DMS 273 treated with DMSO at 0.1 percent for 48 hours (cell line): Measurements from ENCODE around the gene MAGI2.

ENCODE experiments used
- DNase-seq: peaks from one replicate; lab custom pipeline; 2025; lab: John Stamatoyannopoulos, UW

The MAGI2 gene

GRCh38 chr7:78140109-78140508 is 1313.4 kb downstream of the MAGI2 start:
- no peak for DNase-seq

DNA sequence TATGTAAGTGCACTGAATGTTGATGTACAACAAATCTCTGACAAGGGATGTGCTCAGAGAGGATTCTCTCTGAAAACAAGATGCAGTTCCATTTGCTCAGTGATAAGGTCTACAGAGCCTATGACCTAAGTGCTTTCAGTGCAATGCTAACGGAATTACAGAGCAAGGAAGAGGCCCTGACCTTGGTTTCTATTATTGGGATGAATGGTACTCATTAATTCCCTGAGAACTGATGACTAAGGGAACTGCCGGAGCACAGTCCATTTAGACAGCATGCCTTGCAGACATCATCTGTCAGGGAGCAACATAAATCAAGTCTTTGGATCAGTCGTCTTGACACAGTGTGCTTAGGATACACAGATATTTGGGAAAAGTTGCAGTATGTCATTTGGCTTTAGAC is 1314.1 kb downstream of the MAGI2 start:
- no peak for DNase-seq

DNA sequence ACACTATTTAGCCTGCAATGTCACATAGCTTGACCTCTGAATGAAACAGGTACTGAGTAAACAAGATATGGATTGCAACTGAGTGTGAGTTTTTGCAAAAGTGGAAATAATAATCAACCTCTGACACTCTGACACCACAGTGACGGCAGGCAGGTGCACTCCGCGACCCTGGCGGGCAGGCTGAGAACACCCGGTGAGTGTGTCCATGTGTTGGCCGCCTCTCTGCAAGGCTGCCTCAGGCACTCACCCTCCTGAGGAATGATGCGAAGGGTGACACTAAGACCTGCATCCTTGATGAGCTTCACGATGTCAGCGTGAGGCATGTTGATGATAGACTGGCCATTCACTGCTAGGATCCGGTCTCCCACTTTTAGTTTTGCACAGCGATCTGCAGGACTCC is 1318.7 kb downstream of the MAGI2 start:
- no peak for DNase-seq

GRCh38 chr7:78134256-78134655 is 1319.2 kb downstream of the MAGI2 start:
- DNase-seq: peak; percentile 36

- no peak for DNase-seq
Measured at GRCh38 chr7:78130446-78131215, 1322.8 kb downstream of the MAGI2 start.

- no peak for DNase-seq
Measured at GRCh38 chr7:78129865-78130264, 1323.6 kb downstream of the MAGI2 start.

DNA sequence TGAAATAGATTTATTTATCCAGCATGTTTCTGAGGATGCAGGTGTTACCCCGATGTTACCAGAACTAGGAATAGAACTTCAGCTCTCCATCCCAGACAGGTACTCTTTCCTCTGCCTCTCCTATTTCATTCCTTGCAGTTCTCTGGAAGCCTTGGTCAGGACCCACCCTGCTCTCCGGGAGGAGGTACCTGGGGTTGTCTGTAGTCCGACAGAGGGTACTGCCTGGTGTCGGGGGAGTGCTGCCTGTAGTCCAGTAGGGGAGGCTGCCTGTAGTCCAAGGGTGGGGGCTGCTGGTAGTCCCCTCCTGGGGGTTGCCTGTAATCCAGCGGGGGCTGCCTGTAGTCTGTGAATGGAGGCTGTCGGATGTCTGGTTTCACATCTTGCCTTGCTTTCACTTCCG is 1326.5 kb downstream of the MAGI2 start:
- DNase-seq: no peak

DNA sequence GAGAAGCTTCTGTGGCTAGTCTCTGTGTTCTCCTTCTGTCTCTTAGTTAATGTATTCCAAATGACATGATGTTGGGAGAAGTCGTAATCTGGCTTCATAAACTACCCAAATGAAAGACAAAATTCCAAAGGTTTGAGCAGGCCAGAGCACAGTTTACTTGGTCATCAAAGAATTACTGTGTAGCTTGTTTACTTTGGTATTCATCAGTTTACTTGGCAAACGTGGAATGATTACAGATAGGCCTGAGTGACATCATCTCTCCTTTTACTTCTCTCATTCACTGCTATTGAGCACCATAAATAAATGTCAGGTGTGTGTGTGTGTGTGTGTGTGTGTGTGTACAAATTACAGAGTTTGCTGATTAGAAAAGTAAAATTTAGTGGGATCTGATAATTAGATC is 1327.6 kb downstream of the MAGI2 start:
- no peak for DNase-seq

DNA sequence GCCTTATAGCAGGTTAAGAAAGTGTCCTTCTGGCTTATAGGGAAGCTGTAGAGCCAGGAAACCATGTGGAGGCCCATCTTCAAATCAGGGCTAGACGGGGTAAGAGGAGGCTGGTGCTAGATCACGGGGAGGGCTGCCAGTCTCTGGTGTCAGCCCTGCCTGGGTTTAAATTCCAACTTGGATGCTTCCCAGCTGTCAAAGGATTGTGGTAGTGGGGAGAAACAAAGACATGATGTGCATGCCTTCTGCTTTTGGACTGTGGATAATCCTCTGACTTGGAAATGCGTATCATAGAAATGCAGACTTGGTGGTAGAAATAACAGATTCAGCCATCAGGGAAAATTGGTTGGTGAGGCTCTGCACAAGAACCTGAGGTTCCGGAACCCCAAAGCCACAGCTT is 1329.3 kb downstream of the MAGI2 start:
- no peak for DNase-seq

GRCh38 chr7:78121888-78122287 is 1331.6 kb downstream of the MAGI2 start:
- DNase-seq: no peak

DNA sequence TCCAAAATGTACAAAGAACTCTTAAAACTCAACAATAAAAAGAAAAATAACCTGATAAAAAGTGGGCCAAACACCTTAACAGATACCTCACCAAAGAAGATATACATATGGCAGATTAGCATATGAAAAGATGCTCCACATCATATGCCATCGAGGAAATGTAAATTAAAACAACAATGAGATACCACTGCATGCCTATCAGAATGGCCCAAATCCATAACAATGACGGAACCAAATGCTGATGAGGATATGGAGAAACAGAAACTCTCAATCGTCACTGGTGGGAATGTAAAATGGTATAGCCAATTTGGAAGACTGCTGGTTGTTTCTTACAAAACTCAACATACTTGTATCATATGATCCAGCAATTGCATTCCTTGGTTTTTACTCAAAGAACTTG is 1335.0 kb downstream of the MAGI2 start:
- no peak for DNase-seq

DNA sequence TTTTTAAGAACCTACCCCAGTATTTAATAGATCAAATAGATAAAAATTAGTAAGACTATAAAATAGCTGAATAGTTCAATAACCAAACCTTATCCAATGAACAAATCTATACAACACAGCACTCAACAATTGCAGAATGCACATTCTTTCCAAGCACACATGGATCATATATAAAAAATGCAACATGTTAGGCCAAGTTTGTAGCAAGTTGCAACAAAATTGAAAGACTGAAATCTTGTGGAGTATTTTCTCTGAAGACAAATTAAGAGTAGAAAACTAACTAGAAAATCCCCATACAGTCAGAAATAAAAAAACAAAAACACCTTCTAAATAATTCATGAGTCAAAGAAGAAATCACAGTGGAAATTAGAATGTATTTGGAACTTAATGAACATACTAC is 1337.6 kb downstream of the MAGI2 start:
- no peak for DNase-seq

DNA sequence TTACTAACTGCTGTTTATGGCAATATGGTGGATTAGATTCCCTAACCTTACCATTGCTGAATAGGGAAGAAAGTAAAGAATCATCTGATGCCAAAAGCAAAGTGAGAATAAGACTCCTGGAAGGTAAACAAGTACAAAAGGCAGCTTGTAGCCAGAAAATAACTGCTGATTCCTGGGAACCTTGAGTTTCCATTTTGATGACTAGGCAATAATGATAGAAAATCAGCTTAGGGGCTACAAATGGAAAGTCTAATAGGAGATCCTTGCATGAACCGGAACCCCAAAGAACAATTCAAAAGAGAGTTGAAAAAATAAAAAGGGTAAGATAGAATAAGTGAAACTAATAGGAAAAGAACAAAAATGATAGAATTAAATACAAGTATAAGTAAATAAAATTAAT is 1338.5 kb downstream of the MAGI2 start:
- no peak for DNase-seq

- DNase-seq: no peak
Measured at GRCh38 chr7:78112488-78112887, 1341.0 kb downstream of the MAGI2 start.

DNA sequence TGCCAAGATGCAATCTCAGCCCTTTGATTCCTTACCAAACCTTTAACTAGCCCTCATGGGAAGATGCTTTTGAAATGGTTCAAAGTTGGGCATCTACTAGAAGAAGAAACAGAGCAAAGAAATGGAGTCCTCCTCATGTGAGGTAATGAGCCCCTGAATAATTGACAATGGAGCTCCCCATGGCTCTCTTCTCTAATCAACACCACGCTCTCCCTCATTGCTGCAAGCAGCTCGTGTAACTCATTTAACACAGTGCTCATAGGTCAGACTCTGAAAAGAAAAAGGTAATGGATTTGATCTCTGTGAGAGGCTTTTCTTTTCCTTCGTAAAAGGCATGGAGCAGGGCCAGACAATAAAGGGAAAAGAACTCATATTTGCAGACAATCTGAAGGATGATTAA is 1342.1 kb downstream of the MAGI2 start:
- no peak for DNase-seq

- DNase-seq: no peak
Measured at GRCh38 chr7:78103475-78103874, 1350.0 kb downstream of the MAGI2 start.

DNA sequence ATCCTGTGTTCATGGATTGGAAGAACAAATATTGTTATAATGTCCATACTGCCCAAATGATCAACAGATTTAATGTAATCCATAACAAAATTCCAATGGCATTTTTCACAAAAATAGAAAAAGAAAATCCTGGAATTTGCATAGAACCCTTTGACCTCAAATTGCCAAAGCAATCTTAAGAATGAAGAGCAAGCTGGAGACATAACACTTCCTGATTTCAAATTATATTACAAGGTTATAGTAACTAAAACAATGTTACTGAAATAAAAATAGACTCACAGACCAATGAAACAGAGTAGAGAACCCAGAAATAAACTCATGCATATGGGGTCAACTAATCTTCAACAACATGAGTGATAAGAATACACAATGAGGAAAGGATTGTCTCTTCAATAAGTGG is 1352.4 kb downstream of the MAGI2 start:
- no peak for DNase-seq

DNA sequence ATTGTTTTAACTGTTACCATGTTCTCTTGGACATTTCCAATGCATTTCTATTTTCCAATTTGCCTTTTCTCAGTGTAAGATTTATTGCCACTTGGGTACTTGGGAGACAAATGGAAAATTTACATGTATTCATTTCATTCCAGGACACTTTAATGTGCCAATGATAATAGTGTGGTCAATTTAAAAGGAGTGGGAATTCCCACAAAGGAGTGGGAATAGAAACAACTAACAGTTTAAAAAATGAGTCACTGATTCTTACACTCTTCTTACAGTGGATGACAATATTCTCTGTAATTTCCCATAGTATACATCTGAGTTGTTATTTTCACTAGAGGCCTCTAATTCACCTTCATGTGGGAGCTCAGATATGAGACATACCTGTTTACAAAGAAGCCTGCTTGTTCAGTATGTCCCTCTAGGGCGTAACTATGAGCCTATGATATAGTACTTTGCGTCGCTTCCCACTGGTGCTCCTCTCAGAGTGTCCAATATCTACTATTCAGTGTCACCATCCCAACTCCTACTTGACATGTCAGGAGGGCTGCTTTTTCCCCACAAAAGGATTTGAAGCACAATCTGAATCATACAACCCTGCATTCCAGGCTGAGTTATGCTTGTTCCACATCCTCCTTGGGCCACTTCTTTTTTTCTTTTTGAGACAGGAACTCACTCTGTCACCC is 1353.6 kb downstream of the MAGI2 start:
- DNase-seq: no peak

GRCh38 chr7:78095549-78095948 is 1357.9 kb downstream of the MAGI2 start:
- no peak for DNase-seq

- no peak for DNase-seq
Measured at GRCh38 chr7:78092331-78092730, 1361.1 kb downstream of the MAGI2 start.

DNA sequence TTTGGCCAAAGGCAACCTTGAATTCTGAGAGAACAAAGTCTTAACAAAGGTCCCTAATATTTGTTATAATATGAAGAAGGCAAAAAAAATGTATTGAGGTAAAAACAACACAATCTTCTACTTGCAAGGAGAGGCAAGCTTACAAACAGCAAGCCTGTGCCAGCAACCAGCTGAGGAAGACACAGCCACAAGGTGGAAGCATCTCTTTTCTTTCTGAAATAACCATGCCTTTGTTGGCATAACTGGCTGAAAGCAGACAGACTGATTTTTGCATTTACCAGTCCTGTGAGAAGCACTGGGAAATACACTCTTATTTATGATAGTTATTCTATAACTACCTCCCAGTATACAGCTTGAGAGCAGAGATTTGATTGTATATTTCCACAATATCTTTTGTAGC is 1362.9 kb downstream of the MAGI2 start:
- no peak for DNase-seq

DNA sequence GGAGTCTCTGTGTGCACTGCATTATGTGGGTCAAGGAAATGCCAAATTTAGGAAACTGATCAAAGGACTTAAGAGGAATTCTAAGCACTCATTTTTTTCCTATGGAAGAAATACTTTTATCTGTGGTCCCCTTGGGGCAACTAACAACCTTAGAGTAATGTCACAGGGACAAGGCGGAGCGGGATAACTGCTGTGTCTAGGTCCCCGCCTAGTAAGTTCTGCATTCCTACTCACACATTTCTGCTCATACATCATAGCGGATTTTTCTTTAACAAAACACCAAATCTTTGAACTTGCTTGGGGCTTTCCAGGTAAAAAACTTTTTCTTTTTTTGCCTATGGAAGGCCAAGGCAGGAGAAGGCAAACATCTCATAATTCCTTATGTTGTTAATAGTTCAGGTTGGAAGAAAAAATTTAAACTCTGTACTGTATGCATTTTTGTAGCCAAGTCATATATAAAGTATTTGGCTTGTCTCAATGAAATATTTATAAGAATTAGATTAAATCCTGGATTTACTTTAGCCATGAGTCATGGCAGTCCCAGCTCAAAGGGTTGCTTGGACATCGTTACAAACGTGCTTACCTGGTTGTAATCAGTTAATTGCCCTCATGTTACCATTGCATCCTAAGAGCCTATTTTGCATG is 1369.9 kb downstream of the MAGI2 start:
- DNase-seq: no peak

DNA sequence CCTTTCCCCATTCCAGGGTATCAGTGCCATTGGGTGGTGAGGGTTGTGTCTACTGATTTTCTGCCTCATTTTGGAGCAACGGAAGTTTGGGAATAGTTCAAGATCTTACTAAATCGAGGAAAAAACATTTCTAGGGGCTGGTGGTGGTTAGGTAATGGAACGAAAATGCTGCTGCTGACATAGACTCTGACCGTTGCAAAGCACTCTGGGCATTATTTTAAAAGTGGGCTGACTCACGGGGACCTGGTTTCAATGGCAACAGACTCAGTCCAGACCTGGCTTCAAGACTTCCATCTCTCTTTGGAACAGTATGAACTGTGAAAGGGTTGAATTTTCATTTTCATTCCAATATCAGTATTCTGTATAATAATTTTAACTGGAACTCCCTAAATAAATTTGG is 1370.9 kb downstream of the MAGI2 start:
- no peak for DNase-seq
